NCI-H2227 treated with DMSO at 0.1 percent for 48 hours (cell line): ENCODE measurements around the gene APIP.

Source experiments
- DNase-seq: peaks from one replicate; lab custom pipeline; 2025; lab: John Stamatoyannopoulos, UW

Gene APIP

GRCh38 chr11:34840736-34841386 lies 75.3 kb downstream of the APIP start:
- DNase-seq = no peak

GRCh38 chr11:34839969-34840368 lies 76.2 kb downstream of the APIP start:
- no peak for DNase-seq

- DNase-seq = no peak
Observed at GRCh38 chr11:34836958-34837856, 79.0 kb downstream of the APIP start.

GRCh38 chr11:34833602-34834001 lies 82.6 kb downstream of the APIP start:
- DNase-seq = no peak
